ENCODE data around the gene CDIPT.

- TF ChIP-seq CTCF (IDR thresholded peaks at IDR 0.05) (peak; percentile 3), EZH2 (IDR thresholded peaks at IDR 0.05) (no peak), EZH2phosphoT487 (IDR thresholded peaks at IDR 0.05) (no peak)
Observed at GRCh38 chr16:29811896-29812665, 50.9 kb downstream of the CDIPT start, which contains the start of gene PRRT2.
